NCI-H2196 (cell line): ENCODE measurements around the gene GJD2.

Experiments
- DNase-seq: peaks from one replicate; lab custom pipeline; 2025; ENCODE audit not compliant: unreplicated experiment; lab: John Stamatoyannopoulos, UW

Gene GJD2

GRCh38 chr15:34726406-34727100, 28.2 kb downstream of the GJD2 start:
- no peak for DNase-seq

DNA sequence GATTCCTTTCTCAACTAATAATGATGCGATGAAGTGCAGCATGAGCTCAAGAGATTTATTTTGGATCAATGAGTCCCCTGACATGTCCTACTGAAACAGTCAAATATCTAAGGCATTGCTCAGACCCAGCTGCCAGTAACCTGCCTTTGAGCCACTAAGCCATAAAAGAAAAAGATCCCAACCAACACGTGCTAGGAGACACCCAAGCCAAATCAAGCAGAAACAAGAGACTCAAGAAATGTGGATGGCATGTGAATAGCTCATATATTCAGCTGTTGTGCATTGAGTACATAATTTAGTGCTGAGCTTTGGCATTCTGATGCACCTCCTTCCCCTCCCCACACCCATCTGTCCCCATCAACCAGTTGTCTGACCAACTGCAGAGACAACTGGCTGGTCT, 29.2 kb downstream of the GJD2 start:
- DNase-seq, result no peak

- no peak for DNase-seq
Measured at GRCh38 chr15:34724481-34724880, 30.3 kb downstream of the GJD2 start.

- no peak for DNase-seq
Measured at GRCh38 chr15:34722439-34722836, 32.4 kb downstream of the GJD2 start.

DNA sequence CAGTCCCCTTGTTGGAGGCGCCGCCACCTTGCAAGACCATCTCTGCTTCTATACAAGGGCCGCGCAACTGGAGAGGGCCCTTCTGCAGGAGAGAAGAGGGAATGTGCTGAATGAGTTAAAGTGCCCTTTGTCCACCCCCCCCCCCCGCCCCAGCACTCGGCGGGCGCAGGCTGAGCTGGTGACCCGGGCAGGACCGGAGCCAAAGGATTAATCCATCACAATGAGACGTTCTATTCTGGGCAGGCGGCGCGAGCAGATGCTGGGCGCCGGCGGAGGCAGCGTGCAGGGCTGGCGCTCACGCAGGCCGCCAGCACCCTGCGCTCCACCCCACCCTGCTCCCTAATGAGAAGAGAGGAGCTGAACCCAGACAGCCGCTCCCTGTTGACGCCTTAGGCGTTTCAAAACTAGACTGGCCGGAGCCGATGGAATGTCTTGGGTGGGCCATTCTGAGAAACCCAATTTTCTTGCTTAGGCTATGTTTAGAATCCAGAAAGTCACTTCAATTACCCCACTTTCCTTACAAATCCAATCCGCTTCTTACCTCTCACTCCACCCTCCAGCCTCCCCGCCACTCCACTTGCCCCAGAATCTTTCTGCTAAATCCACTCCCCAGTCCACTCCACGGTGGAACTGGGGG, 32.9 kb downstream of the GJD2 start:
- peak; percentile 12 for DNase-seq

DNA sequence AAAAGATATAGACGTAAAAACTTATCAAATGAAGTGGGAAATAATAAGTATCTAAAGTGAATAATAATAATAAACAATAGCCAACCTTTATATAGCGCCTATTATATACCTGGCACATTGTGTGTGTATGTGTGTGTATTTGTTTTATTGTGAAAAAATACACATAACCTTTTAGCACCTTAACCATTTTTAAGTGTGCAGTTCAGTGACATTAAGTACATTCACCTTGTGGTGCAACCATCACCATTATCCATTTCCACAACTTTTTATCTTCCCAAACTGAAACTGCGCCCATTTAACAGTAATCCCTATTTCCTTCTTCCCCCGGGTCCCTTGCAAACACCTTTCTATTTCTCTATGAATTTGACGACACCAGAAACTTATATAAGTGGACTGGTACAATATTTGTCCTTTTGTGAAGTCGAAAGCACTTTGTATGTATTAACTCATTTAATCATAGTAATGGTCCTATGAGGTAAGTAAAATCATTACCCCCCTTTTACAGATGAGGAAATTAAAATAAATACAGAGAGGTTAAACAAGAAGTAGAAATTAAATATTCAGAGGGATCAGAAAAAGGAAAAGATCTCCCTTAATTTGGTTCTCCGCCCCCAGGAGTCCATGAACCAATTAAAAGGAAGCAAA, 33.5 kb downstream of the GJD2 start:
- DNase-seq, result no peak

DNA sequence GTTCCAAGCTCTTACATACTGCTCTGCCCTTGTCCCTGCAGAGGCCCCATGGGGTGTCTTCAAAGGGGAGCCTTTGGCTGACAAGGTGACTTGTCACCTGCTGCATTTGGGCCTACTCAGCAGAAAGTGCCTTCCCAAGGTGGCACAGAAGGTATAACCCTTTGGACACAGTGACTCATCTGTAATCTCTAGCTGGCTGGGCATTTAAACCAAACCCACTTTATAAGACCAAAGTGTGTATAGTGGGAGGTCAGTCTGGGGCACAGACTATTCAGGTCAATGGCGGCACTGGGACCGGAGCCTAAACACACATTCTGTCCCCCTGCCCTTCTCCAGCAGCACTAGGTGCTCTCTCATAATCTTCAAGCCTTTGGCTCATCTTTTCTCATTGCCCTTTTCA, 35.1 kb downstream of the GJD2 start:
- DNase-seq, result no peak

DNA sequence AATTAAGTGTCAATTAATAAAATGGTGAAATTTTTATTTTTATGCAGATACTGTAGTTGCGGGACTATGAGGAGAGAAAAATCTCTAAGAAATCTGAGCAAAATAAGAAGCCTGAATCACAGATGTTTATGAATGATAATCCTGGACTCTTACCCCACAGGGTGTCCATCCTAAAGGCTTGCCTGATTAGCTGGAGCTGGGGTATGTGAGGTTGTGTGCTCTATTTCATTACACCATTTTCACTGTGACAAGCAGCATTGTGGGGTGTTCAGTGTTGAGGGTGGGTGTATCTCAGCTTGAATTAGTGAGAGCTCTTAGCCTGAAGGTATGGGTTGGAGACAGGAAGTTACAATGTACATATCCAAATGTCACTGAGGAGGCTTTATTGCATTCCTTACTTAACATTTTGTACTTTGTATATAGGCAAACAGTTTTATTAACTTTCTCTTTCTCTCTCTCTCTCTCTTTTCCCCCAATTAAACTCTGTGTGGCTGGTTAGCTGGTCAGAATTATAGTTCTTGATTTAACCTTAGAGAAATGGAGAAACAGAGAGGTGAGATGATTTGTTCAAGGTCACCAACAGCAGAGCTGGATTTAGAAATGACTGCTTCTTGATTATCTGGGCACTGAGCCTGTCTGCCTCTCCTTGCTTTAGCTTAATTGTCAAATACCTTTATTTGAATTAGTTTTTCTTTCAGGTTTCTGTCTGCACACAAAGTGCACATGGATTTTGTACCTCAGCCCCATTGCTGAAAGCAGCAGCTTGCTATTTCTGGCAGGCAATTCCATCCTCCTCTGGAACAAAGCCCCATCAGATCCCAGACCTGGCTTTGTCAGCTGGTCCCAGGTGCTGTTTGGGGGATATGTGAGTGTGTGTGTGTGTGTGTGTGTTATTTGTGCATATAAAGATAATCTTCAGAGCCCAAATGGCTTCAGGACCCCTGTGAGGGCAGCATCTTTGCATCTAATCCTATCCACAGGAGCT, 35.8 kb downstream of the GJD2 start:
- DNase-seq, result no peak

DNA sequence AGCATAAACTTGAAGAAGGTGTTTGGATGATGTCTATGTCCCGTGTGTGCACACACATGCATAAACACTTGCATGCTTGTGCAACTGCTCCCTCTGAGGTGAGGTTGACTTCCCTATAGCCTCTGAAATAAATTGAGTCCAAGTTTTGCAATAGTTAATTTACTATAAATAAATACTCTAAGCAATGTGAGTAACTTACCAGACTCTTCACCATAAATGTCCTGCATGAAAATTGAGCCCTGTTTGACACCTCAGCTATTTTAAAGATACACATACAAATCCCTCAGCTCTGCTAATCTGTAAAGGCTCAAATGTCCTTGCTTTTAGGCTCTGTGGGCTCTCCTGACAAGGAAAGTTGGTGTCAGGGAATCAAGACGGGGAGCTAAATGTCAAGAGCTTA, 37.1 kb downstream of the GJD2 start:
- DNase-seq, result no peak

GRCh38 chr15:34716111-34716510, 38.7 kb downstream of the GJD2 start:
- no peak for DNase-seq

- no peak for DNase-seq
Measured at GRCh38 chr15:34714476-34715121, 40.2 kb downstream of the GJD2 start.

DNA sequence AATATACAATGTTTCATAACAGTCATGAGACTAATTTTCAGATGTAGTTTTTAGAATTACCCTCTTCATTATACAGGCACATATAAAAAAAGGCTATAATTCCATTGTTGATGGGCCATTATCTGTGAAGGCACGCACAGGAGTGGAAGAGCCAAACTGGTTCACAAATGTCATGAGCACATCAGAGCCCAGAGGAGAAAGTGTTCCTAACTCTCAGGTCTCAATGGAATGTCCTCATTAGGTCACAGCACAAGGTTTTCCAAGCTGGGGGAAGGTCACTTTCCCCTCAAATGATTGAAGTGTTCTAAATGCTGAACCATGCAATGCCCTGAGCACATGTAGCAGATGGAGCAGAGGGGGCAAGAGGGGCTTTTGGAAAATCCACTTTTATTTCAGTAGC, 41.2 kb downstream of the GJD2 start:
- no peak for DNase-seq

GRCh38 chr15:34709866-34710265, 44.9 kb downstream of the GJD2 start:
- no peak for DNase-seq

GRCh38 chr15:34708422-34708821, 46.4 kb downstream of the GJD2 start:
- DNase-seq, result peak; percentile 30

- DNase-seq, result no peak
Measured at GRCh38 chr15:34701536-34701935, 53.3 kb downstream of the GJD2 start.
